Stomach (tissue), 4 donors: Measurements from ENCODE around the gene FES.

Experiments used
- EP300 ChIP-seq: sonication (generic); formaldehyde crosslinking; IDR thresholded peaks from one replicate; pipeline ENCODE4 v1.6.1; 2017; ENCODE audit warnings: antibody characterized with exemption
- TF ChIP-seq, protein P1 (sequence below), 7 experiments: fragments of 450-650 bp in 4 of 7; fragments of 200-600 bp in 3 of 7; sonication (generic) in 3 of 7; IDR thresholded peaks; one replicate each; pipeline ENCODE4 v1.5.1; 2016 to 2019; ENCODE audit warnings: antibody characterized with exemption in 7 of 7, control low read depth in 2 of 7, mild to moderate bottlenecking in 1 of 7

DNA sequence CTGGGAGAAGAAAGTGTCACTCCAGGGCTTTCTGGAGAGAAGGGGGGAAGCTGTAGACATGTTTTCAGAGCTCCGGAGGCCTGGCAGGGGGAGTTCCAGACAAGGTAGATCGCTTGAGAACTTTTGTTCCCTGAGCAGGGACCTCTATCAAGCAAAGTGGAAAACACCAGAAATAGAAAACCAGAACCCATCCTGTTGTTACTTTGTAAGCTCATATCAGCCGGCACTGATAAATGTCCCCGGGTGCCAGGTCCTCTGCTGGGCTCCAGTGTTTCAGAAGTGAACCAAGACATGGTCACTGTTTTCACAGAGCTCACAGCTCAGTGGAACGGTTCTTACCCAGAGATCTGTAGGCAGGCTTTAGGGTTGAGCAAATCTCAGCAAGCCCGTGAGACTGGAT is 34.5 kb downstream of the FES start:
- TF ChIP-seq, protein P1, sequence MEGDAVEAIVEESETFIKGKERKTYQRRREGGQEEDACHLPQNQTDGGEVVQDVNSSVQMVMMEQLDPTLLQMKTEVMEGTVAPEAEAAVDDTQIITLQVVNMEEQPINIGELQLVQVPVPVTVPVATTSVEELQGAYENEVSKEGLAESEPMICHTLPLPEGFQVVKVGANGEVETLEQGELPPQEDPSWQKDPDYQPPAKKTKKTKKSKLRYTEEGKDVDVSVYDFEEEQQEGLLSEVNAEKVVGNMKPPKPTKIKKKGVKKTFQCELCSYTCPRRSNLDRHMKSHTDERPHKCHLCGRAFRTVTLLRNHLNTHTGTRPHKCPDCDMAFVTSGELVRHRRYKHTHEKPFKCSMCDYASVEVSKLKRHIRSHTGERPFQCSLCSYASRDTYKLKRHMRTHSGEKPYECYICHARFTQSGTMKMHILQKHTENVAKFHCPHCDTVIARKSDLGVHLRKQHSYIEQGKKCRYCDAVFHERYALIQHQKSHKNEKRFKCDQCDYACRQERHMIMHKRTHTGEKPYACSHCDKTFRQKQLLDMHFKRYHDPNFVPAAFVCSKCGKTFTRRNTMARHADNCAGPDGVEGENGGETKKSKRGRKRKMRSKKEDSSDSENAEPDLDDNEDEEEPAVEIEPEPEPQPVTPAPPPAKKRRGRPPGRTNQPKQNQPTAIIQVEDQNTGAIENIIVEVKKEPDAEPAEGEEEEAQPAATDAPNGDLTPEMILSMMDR (IDR thresholded peaks at IDR 0.05): no peak
- TF ChIP-seq EP300: no peak
